Neural cell (in vitro differentiated cells): Measurements from ENCODE around the gene MBD3L2.

Experiments
- POLR2AphosphoS5 ChIP-seq: IDR thresholded peaks from 2 replicates; pipeline ENCODE4 v1.6.1; 2012
- SMC3 ChIP-seq: fragments of 450-650 bp; conservative IDR thresholded peaks from 2 replicates; pipeline ENCODE4 v1.6.1; 2014; ENCODE audit warnings: antibody characterized with exemption, mild to moderate bottlenecking, moderate library complexity; ENCODE audit not compliant: poor library complexity
- TAF1 ChIP-seq: IDR thresholded peaks from 2 replicates; pipeline ENCODE4 v1.6.1; 2012; ENCODE audit warnings: low read depth
- TF ChIP-seq, protein P1 (sequence below): fragments of 450-650 bp; IDR thresholded peaks from 2 replicates; pipeline ENCODE4 v1.5.1; 2014; ENCODE audit warnings: antibody characterized with exemption, mild to moderate bottlenecking, moderate library complexity; ENCODE audit not compliant: poor library complexity, severe bottlenecking

- TF ChIP-seq, protein P1, sequence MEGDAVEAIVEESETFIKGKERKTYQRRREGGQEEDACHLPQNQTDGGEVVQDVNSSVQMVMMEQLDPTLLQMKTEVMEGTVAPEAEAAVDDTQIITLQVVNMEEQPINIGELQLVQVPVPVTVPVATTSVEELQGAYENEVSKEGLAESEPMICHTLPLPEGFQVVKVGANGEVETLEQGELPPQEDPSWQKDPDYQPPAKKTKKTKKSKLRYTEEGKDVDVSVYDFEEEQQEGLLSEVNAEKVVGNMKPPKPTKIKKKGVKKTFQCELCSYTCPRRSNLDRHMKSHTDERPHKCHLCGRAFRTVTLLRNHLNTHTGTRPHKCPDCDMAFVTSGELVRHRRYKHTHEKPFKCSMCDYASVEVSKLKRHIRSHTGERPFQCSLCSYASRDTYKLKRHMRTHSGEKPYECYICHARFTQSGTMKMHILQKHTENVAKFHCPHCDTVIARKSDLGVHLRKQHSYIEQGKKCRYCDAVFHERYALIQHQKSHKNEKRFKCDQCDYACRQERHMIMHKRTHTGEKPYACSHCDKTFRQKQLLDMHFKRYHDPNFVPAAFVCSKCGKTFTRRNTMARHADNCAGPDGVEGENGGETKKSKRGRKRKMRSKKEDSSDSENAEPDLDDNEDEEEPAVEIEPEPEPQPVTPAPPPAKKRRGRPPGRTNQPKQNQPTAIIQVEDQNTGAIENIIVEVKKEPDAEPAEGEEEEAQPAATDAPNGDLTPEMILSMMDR, result no peak
- TF ChIP-seq SMC3, result no peak
- TF ChIP-seq POLR2AphosphoS5, result no peak
- no peak for TF ChIP-seq TAF1
These were observed 42.9 kb upstream of the MBD3L2 start for GRCh38 chr19:7006135-7006704.
